Psoas muscle (tissue), 8 donors: ENCODE results near the gene LRRN2. TPM values are rescaled to one million over a fixed set of nuclear protein-coding genes. Genes with fewer than 3 reads are reported as not detected.

Experiments
- ATAC-seq, 4 donors: fragments of 200-7000 bp; cut with Tn5 transposase; one replicate each; pipeline ENCODE4 v1.9.1; 2020; ENCODE audit warnings: moderate library complexity in 3 of 4, mild to moderate bottlenecking in 2 of 4
- DNase-seq, 2 donors: peaks; one replicate each; pipeline ENCODE4 v3.0.0-alpha.2; 2020
- H3K27ac ChIP-seq: fragments of 200-600 bp; one replicate; pipeline ENCODE4 v1.8.0; 2022
- H3K27me3 ChIP-seq, 3 donors: fragments of 200-600 bp in 1 of 3; one replicate each; pipeline versions ENCODE4 v1.6.1 to v1.8.0; 2013 to 2022; ENCODE audit warnings: low read length in 2 of 3, mild to moderate bottlenecking in 2 of 3, moderate library complexity in 1 of 3; ENCODE audit not compliant: insufficient read depth in 3 of 3
- H3K36me3 ChIP-seq, 2 donors: fragments of 200-600 bp in 1 of 2; one replicate each; pipeline versions ENCODE4 v1.6.1 to v1.8.0; 2013 to 2022; ENCODE audit warnings: low read depth in 1 of 2, mild to moderate bottlenecking in 1 of 2, moderate library complexity in 1 of 2; ENCODE audit not compliant: insufficient read depth in 1 of 2
- H3K4me1 ChIP-seq: fragments of 200-600 bp; one replicate; pipeline ENCODE4 v1.8.0; 2022
- H3K4me3 ChIP-seq: fragments of 200-600 bp; one replicate; pipeline ENCODE4 v1.8.0; 2022; ENCODE audit warnings: mild to moderate bottlenecking
- H3K9me3 ChIP-seq: fragments of 200-600 bp; one replicate; pipeline ENCODE4 v1.8.0; 2022
- WGBS, 3 donors: extraction: QIAGEN DNeasy Blood & Tissue Kit; methylation state at CpG; one replicate each; pipeline versions ENCODE4 v1.1.6 to v1.1.7; 2013; 5-methylcytosine and 5-hydroxymethylcytosine counted together
- intact Hi-C, 2 donors: fragments of 100-400 bp; cut with DNase I; formaldehyde crosslinking; loops; one replicate each; pipeline versions ENCODE4 v1.11.0 to v1.14.2; 2022
- polyA plus RNA-seq, 3 donors: library from polyadenylated mRNA; stranded (reverse); fragments of 200-250 nt; gene quantifications; one replicate each; pipeline ENCODE4 v1.2.3, GENCODE V29; 2013
- total RNA-seq, 4 donors: library from RNA; stranded (reverse); fragmentation: NEBNext Ultra II Directional in 2 of 4; extraction: Animal tissue kit (Norgen Biotek cat#: 25700) in 2 of 4; gene quantifications; one replicate each; pipeline versions ENCODE4 v1.2.1 to v1.2.4, GENCODE V29; 2021 to 2023
- TF ChIP-seq, protein P1 (sequence below): fragments of 200-600 bp; IDR thresholded peaks from one replicate; pipeline ENCODE4 v1.8.0; 2022; ENCODE audit warnings: antibody characterized with exemption
- donor health status: healthy with polysubstance abuse.
- donor health status: DM: no; HTN: no; CAD: no; lungs with moderate emphysema.
- donor health status: Bipolar disorder and iron deficiency.
- donor health status: healthy.
- donor health status: DM: yes; HTN: yes; CAD: no.
- donor health status: DM: no; HTN: no; CAD: no.
- donor health status: DM: no; HTN: no; CAD: no.
- donor health status: DM: yes; HTN: yes; CAD: no.

The LRRN2 gene
- total and polyA plus RNA-seq, 7 donors, result 0.71 to 2.2 (median 0.94) TPM

DNA sequence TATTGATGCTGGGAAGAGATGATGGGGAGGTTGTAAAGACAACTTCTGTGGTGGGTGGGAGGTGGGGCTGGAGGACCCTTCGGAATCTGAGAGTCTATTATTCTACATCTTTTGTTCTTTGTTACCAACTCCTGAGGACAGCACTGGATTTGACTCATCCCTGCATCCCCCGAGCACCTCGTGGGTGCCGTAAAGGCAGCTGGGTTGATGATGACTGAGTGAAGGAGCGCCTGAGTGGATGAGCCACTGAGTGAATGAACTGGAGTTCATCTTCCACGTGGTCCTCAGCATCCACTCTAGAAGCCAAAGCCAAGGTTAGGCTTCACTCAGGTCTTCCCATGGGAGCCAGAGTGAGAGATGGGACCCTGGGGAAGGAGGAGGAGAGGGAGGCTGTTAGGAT, 77.6 kb downstream of the LRRN2 start:
- WGBS, 3 donors, result 76 to 82% (median 78%) methylated on average over 6 of the region's 6 CpGs
- Histone ChIP-seq H3K4me3 (no peak overlapping the region), H3K9me3 (no peaks in the 10 kb centered on the region), H3K27me3 (peaks cover 0 to 11% (median 0%) of the 10 kb centered on the region in 3 donors), H3K36me3 (no peaks in the 10 kb centered on the region), H3K4me1 (no peaks in the 10 kb centered on the region), H3K27ac (no peak overlapping the region)
- no peak for ATAC-seq
- no peak for DNase-seq
- intact Hi-C loops, result no loop called here
- TF ChIP-seq, protein P1, sequence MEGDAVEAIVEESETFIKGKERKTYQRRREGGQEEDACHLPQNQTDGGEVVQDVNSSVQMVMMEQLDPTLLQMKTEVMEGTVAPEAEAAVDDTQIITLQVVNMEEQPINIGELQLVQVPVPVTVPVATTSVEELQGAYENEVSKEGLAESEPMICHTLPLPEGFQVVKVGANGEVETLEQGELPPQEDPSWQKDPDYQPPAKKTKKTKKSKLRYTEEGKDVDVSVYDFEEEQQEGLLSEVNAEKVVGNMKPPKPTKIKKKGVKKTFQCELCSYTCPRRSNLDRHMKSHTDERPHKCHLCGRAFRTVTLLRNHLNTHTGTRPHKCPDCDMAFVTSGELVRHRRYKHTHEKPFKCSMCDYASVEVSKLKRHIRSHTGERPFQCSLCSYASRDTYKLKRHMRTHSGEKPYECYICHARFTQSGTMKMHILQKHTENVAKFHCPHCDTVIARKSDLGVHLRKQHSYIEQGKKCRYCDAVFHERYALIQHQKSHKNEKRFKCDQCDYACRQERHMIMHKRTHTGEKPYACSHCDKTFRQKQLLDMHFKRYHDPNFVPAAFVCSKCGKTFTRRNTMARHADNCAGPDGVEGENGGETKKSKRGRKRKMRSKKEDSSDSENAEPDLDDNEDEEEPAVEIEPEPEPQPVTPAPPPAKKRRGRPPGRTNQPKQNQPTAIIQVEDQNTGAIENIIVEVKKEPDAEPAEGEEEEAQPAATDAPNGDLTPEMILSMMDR, result no peak

DNA sequence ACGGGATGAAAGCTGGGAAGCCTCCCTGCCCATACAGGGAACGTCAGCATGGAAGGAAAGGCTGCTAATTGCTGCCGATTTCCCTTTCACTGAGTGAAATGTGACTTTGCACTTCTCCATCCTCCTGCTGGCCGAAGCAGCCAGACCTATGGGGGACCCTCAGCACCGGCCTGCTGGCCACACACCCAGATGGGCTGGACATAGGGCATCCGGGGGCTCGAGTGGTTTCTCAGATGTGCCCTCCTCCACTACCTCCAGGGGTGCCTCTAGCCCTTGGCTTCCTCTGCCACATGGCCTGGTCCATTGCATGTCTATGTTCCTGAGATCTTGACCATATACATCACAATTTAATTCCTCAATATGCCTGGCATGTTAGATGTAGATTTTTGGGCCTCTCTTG, 79.7 kb downstream of the LRRN2 start:
- TF ChIP-seq, protein P1, result no peak

DNA sequence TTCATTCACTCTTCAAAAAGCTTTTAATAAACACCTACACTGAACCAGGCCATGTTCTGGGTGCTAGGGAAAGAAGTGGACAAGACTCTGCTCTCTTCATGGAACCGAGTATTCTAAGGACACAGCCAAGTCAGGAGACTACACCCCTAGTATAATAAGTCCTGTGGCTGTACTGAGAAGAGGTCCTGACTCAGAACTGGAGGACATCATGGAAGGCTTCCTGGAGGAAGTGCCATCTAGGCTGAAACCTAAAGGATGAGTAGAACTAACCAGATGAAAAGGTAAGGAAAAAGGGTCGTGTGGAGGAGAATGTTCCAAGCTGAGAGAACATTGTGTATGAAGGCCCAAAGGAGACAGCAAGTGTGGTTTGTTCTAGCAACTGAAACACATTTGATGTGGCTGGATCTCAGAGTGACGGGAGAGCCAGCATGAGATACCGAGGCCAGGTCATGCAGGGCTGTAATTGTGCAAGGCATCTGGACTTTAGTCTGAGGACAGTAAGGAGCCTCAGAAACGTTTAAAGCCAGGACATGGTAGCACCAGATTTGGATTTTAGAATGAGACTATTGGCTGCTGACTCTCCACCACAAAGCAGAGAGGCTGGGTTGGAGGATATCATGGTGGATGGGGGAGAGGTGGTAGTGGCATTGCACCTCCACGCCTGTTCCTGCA, 82.5 kb downstream of the LRRN2 start:
- no peaks in the 10 kb centered on the region for H3K4me1 ChIP-seq
- H3K4me3 ChIP-seq, result no peak overlapping the region
- TF ChIP-seq, protein P1, result no peak
- no peaks in the 10 kb centered on the region for H3K9me3 ChIP-seq
- intact Hi-C loops, result no loop called here
- DNase-seq (no peak), ATAC-seq (no peak)
- 78 to 81% (median 79%) methylated on average over 6 of the region's 6 CpGs for WGBS, 3 donors
- peaks cover 0 to 11% (median 0%) of the 10 kb centered on the region in 3 donors for H3K27me3 ChIP-seq
- H3K27ac ChIP-seq, result no peak overlapping the region
- H3K36me3 ChIP-seq, result no peaks in the 10 kb centered on the region

More for the DNA sequence above, 79.7 kb downstream of the LRRN2 start:
- peaks cover 0 to 11% (median 0%) of the 10 kb centered on the region in 3 donors for H3K27me3 ChIP-seq
- no peaks in the 10 kb centered on the region for H3K4me1 ChIP-seq
- intact Hi-C loops, result no loop called here
- no peak for DNase-seq
- no peak overlapping the region for H3K27ac ChIP-seq
- no peak overlapping the region for H3K4me3 ChIP-seq
- ATAC-seq, result no peak
- H3K9me3 ChIP-seq, result no peaks in the 10 kb centered on the region
- WGBS, 3 donors, result 57 to 63% (median 62%) methylated on average over 7 of the region's 7 CpGs
- no peaks in the 10 kb centered on the region for H3K36me3 ChIP-seq

DNA sequence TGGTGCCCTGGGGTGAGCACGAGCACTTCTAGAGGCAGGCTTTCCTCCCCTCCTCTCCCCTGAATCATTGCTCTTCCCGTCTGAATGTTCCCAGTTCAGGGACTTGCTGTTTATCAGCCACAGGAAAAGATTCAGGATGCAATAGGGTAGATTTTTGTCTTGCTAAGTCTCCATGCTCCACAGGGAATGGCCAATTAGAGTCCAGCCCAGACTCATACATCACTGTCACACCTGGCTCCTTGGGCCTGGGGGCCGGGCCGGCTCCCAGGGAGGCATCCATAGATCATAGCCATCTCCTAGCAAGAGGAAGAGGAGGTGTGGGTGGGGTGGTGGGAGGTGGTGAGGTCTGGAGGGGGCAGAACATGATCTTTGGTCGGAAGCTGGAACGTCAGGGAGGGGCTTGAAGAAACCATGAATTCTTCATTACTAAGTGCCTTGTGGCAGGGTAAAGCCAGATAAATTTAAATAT, 83.4 kb downstream of the LRRN2 start:
- H3K4me3 ChIP-seq, result no peak overlapping the region
- no peak for DNase-seq
- intact Hi-C loops, result no loop called here
- H3K9me3 ChIP-seq, result no peaks in the 10 kb centered on the region
- H3K36me3 ChIP-seq, result no peaks in the 10 kb centered on the region
- no peak overlapping the region for H3K27ac ChIP-seq
- TF ChIP-seq, protein P1, result no peak
- peaks cover 0 to 3% (median 0%) of the 10 kb centered on the region in 3 donors for H3K27me3 ChIP-seq
- 43 to 61% (median 52%) methylated on average over 6 of the region's 6 CpGs for WGBS, 3 donors
- ATAC-seq, result no peak
- no peaks in the 10 kb centered on the region for H3K4me1 ChIP-seq

DNA sequence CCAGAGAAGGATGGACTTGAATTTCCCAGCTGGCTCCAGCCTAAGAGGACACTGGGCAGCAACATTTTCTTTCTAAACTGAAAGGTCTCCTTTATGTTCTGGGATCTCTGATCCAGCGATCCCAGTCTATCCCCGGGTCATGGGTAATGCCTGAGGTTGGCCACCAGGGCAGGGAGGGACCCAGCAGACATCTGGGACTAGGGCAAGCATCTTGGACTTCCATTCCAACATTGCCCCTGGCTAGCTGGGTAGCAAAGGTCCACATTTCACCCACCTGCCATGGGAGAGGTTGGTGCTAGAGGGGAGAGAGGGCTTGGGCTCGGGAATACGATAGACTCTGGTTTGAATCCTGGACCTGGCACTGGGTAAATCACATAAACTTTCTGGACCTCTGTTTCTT, 84.6 kb downstream of the LRRN2 start:
- TF ChIP-seq, protein P1, result no peak
- intact Hi-C loops, result no loop called here
- no peaks in the 10 kb centered on the region for H3K36me3 ChIP-seq
- WGBS, 3 donors, result 86 to 91% (median 90%) methylated on average over 4 of the region's 4 CpGs
- no peak overlapping the region for H3K4me3 ChIP-seq
- DNase-seq, result no peak
- H3K27me3 ChIP-seq, result peaks cover 0 to 3% (median 0%) of the 10 kb centered on the region in 3 donors
- no peak overlapping the region for H3K27ac ChIP-seq
- H3K4me1 ChIP-seq, result no peaks in the 10 kb centered on the region
- H3K9me3 ChIP-seq, result no peaks in the 10 kb centered on the region
- ATAC-seq, result no peak
